ENCODE measurements around the gene TSC22D4. TPM values are rescaled to one million over a fixed set of nuclear protein-coding genes. Genes with fewer than 3 reads are reported as not detected.

TSC22D4 gene
- total and polyA plus RNA-seq, 9 of the 15 experiments (the other 6 are each of a cell fraction or from before 2014, with no cell fraction given): 0.37 to 107 (median 28.7) TPM

- TF ChIP-seq ATF6 (CRISPR knock-in tag; IDR thresholded peaks at IDR 0.05) (peak; percentile 91), ZFP1 (CRISPR knock-in tag; IDR thresholded peaks at IDR 0.05) (no peak), JUND (IDR thresholded peaks at IDR 0.05; ENCODE audit: borderline replicate concordance, low read depth, low read length) (peak; percentile 96), JUND (tag; IDR thresholded peaks at IDR 0.05; ENCODE audit: borderline replicate concordance, low read depth, low read length) (peak; percentile 98), FOXP4 (CRISPR knock-in tag; IDR thresholded peaks at IDR 0.05; ENCODE audit: borderline replicate concordance) (peak; percentile 61; the same call in 1 of the 2 replicates), GTF3C2 (IDR thresholded peaks at IDR 0.05; ENCODE audit: borderline replicate concordance, extremely low read depth, insufficient read length) (peak; percentile 31), HDGF (IDR thresholded peaks at IDR 0.05) (0 out of 2 replicates have a peak, but pooled peaks have one; percentile 74), SMC3 (conservative IDR thresholded peaks at IDR 0.05; ENCODE audit: insufficient read depth, low read depth, low read length) (0 out of 2 replicates have a peak, but pooled peaks have one; percentile 7), ZNF3 (CRISPR knock-in tag; IDR thresholded peaks at IDR 0.05) (no peak), DIDO1 (tag; IDR thresholded peaks at IDR 0.05; ENCODE audit: low read depth) (peak; percentile 71; the same call in 1 of the 2 replicates), MIER1 (IDR thresholded peaks at IDR 0.05; ENCODE audit: low read depth) (no peak), OTX1 (CRISPR knock-in tag; IDR thresholded peaks at IDR 0.05) (no peak; the same call in 1 of the 2 replicates), POLR2AphosphoS5 (IDR thresholded peaks at IDR 0.05; ENCODE audit: control insufficient read depth, insufficient read depth, low read depth, low read length) (peak; percentile 51; the same call in 1 of the 2 replicates), EP300 (IDR thresholded peaks at IDR 0.05; ENCODE audit: low read length) (peak; percentile 26)
Measured at GRCh38 chr7:100444311-100445278, 34.4 kb downstream of the TSC22D4 start (continued).

Measured in K562 (cell line).